SK-N-MC (cell line): ENCODE measurements around the gene DYNLT2.

Experiments used
- DNase-seq: peaks from one replicate; pipeline ENCODE4 v3.0.0-alpha.2; 2011; ENCODE audit warnings: low read depth, low spot score
- H3K27ac ChIP-seq: fragments of 200-600 bp; sonication (generic); 2 replicates; pipeline ENCODE4 v1.5.1; 2016; ENCODE audit warnings: mixed run types
- H3K36me3 ChIP-seq: fragments of 200-600 bp; sonication (generic); 2 replicates; pipeline ENCODE4 v1.6.1; 2017; ENCODE audit warnings: antibody characterized with exemption, low read length, mixed read lengths; ENCODE audit not compliant: insufficient read depth
- H3K4me3 ChIP-seq: fragments of 200-600 bp; sonication (generic); 2 replicates; pipeline ENCODE4 v1.5.1; 2016
- H3K9ac ChIP-seq: fragments of 200-600 bp; sonication (generic); 2 replicates; pipeline ENCODE4 v1.8.0; 2017; ENCODE audit warnings: mixed run types, mixed read lengths; ENCODE audit not compliant: insufficient read length
- H3K9me3 ChIP-seq: fragments of 200-600 bp; sonication (generic); 2 replicates; pipeline ENCODE4 v1.6.1; 2017; ENCODE audit warnings: low read depth, mild to moderate bottlenecking, antibody characterized with exemption, low read length, moderate library complexity, mixed read lengths
- EZH2 ChIP-seq: fragments of 200-600 bp; sonication (generic); IDR thresholded peaks from one replicate; pipeline ENCODE4 v1.6.1; 2017; ENCODE audit warnings: antibody characterized with exemption
- FOXP2 ChIP-seq: optimal IDR thresholded peaks from 2 replicates; pipeline ENCODE3; 2011; ENCODE audit warnings: mild to moderate bottlenecking, moderate library complexity; ENCODE audit not compliant: insufficient read depth; ENCODE audit errors: extremely low read length, control extremely low read depth
- POLR2AphosphoS5 ChIP-seq: IDR thresholded peaks from 2 replicates; pipeline ENCODE4 v1.6.1; 2012; ENCODE audit warnings: mild to moderate bottlenecking, low read depth, low read length, borderline replicate concordance

DYNLT2 gene

GRCh38 chr6:169695131-169695530, 56.2 kb downstream of the DYNLT2 start:
- no peak overlapping the region for H3K4me3 ChIP-seq
- peaks cover 16% of the 10 kb centered on the region; the same call in 1 of the 2 replicates for H3K36me3 ChIP-seq
- no peaks in the 10 kb centered on the region for H3K9me3 ChIP-seq
- DNase-seq = no peak
- no peak for TF ChIP-seq EZH2
- TF ChIP-seq POLR2AphosphoS5 = no peak
- no peak for TF ChIP-seq FOXP2
- no peak overlapping the region for H3K27ac ChIP-seq
- H3K9ac ChIP-seq = no peak overlapping the region

GRCh38 chr6:169692516-169692915, 58.9 kb downstream of the DYNLT2 start:
- Histone ChIP-seq H3K9ac (no peak overlapping the region), H3K9me3 (no peaks in the 10 kb centered on the region), H3K4me3 (no peak overlapping the region), H3K27ac (no peak overlapping the region), H3K36me3 (peaks cover 35% of the 10 kb centered on the region)
- TF ChIP-seq POLR2AphosphoS5 = no peak
- no peak for TF ChIP-seq EZH2
- TF ChIP-seq FOXP2 = no peak
- DNase-seq = no peak

GRCh38 chr6:169691260-169691659, 60.1 kb downstream of the DYNLT2 start:
- Histone ChIP-seq H3K36me3 (peaks cover 48% of the 10 kb centered on the region), H3K4me3 (no peak overlapping the region), H3K9ac (no peak overlapping the region), H3K27ac (no peak overlapping the region), H3K9me3 (no peaks in the 10 kb centered on the region)
- no peak for DNase-seq
- no peak for TF ChIP-seq POLR2AphosphoS5
- no peak for TF ChIP-seq EZH2
- TF ChIP-seq FOXP2 = no peak
